ENCODE results near the gene EPC2. TPM values are rescaled to one million over a fixed set of nuclear protein-coding genes. Genes with fewer than 3 reads are reported as not detected.
"Not testable (repeated sequence)": the region's sequence is repeated elsewhere in the genome, so short reads cannot be mapped to it uniquely, and the experiment has no call there.

EPC2 gene
- polyA plus RNA-seq, 1 donor = 26.4 TPM

- no peak for DNase-seq
These were observed 2.3 kb upstream of the EPC2 start for GRCh38 chr2:148642112-148642744.

DNA sequence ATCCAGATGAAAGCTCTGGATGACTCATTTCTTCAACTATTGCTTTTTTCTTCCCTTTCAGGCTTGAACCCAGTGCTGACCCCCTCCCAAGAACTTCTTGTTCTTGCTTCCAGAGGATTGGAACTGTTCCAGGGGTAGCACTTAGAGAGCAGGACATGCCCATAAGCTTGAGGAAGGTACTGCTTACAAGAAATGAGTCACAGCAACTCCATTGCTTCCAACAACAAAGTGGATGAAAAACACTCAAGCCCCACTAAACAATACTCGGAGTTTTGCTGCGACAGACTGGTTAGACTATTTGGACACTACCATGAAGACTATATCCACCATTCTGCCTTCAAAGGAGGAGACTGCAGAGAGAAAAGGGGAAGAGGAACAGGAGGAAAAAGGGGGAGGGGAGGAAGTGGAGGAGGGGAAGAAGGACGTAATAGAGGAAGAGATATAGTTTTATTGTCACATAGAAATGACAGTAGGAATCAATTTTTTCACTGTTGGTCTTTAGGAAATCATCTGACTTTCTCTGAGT is 1.6 kb upstream of the EPC2 start:
- DNase-seq = no peak

DNA sequence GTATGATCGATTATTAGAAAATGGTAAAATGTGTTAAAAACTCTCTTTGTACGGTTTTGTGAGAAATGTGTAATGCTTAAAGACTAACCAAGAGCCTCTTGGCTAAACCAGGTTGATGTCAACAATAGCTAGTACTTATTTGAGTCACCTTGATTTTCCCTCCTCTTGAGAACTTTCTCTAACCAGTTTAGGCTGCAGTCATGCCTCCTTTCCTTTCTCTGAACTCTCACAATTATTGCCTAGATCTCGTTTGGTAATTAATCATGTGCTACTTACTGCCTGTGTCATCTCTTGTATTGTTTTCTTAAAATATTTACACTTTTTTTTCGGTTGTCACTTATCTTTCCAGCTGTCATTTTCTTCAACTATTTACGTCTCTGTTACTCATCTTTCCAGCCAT is 1.1 kb upstream of the EPC2 start:
- no peak for DNase-seq

- DNase-seq = peak; percentile 98
These were observed 460 bp downstream of the EPC2 start for GRCh38 chr2:148644883-148645538.

- peak; percentile 61 for DNase-seq
These were observed 1.1 kb downstream of the EPC2 start for GRCh38 chr2:148645539-148646230.

- no peak for DNase-seq
These were observed 1.6 kb downstream of the EPC2 start for GRCh38 chr2:148646231-148646559.

DNA sequence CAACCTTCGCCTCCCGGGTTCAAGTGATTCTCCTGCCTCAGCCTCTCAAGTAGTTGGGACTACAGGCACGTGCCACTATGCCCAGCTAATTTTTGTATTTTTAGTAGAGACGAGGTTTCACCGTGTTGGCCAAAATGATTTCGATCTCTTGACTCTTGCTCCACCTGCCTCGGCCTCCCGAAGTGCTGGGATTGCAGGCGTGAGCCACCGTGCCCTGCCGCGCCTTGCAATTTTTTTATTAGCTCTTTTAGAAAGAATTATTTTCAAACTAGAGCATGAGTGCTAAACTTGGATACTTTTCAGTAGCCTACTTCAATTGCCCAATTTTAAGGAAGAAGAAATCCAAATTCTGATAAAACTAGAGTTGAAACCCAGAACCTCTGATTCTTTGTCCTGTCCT is 3.2 kb downstream of the EPC2 start:
- DNase-seq = not testable (repeated sequence)

GRCh38 chr2:148649936-148650335 is 5.4 kb downstream of the EPC2 start:
- no peak for DNase-seq

DNA sequence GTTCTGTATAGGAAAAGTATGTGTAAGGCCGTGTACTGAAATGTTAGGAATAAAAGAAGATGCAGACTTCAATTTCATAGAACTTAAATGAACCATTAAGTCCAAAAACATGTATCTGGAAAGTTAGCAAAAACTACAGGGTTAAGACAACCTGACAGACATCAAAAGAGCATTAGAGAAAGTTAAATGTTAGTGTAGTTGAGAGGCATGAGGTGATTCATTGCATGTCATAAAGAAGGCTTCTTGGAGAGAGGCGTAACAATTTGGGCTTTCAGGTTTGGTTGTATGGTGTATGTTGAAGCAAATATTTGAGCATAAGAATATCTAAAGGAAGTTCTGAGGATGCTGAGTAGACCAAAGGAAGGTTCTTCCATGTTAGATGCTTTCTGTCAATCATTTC is 6.3 kb downstream of the EPC2 start:
- DNase-seq = no peak

- no peak for DNase-seq
These were observed 7.4 kb downstream of the EPC2 start for GRCh38 chr2:148651972-148652371.

DNA sequence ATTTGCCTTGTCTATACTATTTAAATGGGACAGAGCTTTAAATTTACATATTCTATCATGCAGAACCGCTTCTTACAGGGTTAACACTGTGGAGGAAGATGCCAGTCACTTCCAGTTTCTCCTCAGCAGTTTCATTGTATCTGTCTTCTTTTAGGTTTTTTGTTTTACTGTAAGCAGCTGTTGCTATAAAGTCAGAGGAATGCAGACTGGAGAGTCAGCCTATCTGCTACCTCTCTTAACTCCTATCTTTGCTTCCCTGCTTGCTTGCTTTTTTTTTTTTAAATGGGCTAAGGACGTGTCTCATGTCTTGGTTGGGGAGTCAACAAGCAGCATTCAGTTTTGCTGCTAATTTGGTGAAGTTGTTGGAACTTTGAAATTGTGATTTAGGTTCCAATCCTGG is 8.9 kb downstream of the EPC2 start:
- DNase-seq = no peak

DNA sequence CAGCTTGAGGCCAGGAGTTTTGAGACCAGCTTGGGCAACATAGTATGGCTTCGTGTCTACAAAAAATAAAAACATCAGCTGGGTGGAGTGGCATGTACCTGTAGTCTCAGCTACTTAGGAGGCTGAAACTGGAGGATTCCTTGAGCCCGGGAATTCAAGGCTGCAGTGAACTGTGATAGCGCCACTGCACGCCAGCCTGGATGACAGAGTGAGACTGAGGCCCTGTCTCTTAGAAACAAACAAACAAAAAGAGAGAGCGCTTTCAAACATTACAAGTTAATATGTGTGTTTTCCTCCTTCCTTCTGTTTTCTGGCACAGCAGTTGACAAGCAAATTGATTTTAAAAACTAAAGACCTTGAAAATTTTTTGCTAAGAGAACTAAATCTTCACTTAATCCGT is 9.9 kb downstream of the EPC2 start:
- DNase-seq = no peak

- DNase-seq = no peak
These were observed 12.0 kb downstream of the EPC2 start for GRCh38 chr2:148656516-148656915.

GRCh38 chr2:148658807-148659722 is 14.5 kb downstream of the EPC2 start:
- DNase-seq = no peak

DNA sequence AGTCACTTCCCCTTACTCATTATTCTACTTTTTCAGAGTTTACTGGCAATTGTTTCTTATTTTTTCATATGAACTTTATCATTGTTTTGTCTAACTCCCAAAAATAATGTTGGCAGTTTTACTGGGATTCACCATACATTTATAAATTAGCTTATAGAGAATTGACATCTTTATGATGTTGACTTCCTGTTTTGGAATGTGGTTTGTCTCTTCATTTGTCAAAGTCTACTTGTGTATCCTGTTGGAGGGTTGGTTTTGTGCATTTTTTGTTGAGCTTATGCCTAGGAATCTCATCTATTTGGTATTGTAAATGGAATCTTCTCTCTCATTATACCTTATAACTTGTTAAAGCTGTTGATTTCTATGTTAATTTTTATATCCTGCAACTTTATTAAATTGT is 16.4 kb downstream of the EPC2 start:
- no peak for DNase-seq

DNA sequence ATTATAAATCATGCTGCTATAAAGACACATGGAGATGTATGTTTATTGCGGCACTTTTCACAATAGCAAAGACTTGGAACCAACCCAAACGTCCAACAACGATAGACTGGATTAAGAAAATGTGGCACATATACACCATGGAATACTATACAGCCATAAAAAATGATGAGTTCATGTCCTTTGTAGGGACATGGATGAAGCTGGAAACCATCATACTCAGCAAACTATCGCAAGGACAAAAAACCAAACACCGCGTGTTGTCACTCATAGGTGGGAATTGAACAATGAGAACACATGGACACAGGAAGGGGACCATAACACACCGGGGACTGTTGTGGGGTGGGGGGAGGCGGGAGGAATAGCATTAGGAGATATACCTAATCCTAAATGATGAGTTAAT is 17.8 kb downstream of the EPC2 start:
- not testable (repeated sequence) for DNase-seq

DNA sequence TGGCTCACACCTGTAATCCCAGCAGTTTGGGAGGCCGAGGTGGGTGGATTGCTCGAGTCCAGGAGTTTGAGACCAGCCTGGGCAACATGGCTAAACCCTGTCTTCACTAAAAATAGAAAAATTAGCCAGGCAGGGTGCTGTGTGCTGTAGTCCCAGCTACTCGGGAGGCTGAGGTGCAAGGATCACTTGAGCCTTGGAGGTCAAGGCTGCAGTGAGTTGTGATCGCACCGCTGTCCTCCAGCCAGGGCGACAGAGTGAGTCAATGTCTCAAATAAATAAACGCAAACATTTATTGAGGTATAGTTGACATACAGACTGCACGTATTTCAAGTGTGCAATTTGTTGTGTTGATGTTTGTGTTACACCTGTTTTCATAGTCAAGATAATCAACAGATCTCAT is 19.7 kb downstream of the EPC2 start:
- no peak for DNase-seq

DNA sequence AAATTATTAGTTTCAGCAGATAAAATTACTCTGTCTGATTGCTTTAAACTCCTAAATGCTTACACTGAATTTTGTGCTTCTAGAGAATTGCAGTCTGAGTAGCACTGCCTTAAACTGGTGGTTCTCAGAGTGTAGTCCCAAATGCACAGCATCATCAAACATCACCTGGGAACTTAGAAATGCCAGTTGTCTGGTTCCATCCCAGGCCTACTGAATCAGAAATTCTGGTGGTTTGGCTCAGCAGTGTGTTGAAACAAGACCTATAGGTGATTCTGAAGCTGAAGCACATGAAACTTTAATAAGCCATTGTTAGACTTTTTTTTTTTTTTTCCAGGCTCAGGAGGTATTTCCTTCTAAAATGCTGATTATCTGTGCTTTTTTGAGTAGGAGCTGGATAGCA is 22.0 kb downstream of the EPC2 start:
- DNase-seq = no peak

DNA sequence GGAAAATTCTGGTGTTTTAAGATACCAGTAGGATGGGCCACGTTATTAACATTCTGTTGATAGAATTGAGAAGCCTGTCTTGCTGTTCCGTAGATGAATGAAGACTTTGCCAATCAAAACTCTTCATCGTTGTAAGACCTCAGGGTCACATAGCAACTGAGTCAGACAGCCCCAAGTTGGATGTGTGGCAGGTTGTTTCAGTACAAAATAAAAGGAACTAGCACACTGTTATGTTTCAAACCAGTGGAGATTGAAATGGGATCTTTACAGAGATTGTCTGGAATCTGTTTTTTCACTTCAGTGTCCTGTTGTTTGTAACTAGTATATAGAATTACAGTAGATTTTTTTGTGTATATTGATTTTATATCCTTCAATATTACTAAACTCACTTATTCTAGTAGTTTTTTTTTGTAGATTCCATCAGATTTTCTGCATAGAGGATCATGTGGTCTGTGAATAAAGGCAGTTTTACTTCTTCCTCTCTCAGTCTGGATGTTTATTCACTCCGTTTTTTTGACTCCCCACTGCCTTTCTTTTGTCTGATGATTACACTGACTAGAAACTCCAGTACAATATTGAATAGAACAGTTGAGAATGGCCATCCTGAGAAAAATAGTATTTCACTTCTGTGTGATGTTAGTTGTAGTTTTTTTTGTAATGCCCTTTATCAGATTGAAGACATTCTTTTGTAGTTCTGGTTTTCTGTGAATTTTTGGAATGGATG is 22.7 kb downstream of the EPC2 start:
- no peak for DNase-seq

DNA sequence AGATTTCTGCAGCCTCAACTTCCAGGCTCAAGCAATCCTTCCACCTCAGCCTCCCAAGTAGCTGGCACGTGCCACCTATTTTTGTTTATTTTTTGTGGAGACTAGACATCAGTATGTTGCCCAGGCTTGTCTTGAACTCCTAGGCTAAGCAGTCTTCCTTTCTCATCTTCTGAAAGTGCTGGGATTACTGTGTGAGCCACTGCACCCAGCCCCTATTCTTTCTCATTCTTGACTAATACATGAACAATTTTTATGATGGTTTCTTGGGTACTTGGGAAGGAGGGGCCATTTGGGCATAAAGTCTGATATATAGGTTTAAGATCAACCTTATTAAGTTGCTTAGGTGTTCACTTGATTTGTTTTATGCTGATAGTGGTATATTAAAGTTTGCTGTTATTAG is 26.2 kb downstream of the EPC2 start:
- no peak for DNase-seq

DNA sequence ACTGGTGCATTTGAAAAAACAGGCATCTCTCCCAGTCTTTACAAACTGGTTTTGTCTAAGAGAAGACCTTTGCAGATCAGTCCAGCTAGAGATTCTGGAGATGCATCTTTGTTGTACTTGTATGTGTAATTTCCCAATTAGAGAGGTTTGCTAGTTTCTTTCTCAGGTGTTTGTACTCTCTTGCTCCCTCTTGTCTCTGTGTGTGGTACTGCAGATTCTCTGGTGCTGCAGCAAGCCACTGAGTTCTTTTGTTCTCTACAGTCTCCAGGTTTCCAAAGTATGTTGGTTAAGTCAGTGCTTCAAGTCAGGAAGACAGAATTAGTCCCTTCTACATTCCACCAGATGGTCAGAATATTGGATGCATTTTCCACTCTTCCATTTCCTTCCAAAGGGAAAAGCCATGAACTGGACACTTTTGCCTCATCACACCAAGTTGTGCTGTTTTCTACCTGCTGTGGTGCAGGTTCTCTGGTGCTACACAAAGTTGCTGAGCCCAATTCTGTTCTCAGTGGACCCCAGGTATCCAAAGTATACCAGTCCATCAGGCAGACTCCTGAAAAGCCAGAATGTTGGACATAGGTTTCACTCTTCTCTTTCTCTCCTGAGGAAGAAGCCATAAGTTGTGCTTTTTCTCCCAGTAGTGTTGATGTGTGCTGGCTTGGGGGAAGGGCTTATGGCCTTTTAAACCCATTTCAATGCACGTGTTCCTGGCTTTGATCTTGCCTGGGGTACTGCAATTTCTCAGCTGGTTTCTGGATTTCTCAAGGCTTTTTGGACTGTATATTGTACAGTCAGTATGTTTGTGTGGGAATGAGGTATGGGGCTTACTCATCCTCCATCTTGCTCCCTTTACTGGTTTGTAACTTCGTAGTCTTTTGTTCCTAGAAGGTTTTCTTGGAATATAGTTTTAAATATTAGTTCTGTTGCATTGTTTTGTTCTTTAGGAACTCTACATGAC is 29.8 kb downstream of the EPC2 start:
- no peak for DNase-seq

Measured in hindlimb muscle (tissue), 1 donor.